MM.1S (cell line): ENCODE results near the gene TSHZ2.

Experiments
- DNase-seq: peaks from one replicate; pipeline ENCODE4 v3.0.0-alpha.2; 2015
- H2AFZ ChIP-seq: fragments of 300-600 bp; sonication (generic); 2 replicates; pipeline ENCODE4 v1.6.0; 2016; ENCODE audit warnings: antibody characterized with exemption, low read length
- H3F3A ChIP-seq: fragments of 300-600 bp; sonication (generic); 2 replicates; pipeline ENCODE4 v1.6.1; 2016; ENCODE audit warnings: mild to moderate bottlenecking, antibody characterized with exemption, low read length, moderate library complexity, mixed read lengths; ENCODE audit not compliant: insufficient read depth
- H3K27ac ChIP-seq: fragments of 300-600 bp; sonication (generic); 2 replicates; pipeline ENCODE4 v1.5.1; 2016; ENCODE audit warnings: mild to moderate bottlenecking, low read length
- H3K27me3 ChIP-seq: fragments of 300-600 bp; sonication (generic); replicated peaks from 2 replicates; pipeline ENCODE4 v1.6.0; 2016; ENCODE audit warnings: low read length; ENCODE audit not compliant: insufficient read depth
- H3K36me3 ChIP-seq: fragments of 300-600 bp; sonication (generic); replicated peaks from 2 replicates; pipeline ENCODE4 v1.6.1; 2016; ENCODE audit warnings: mild to moderate bottlenecking, low read length, mixed read lengths; ENCODE audit not compliant: insufficient read depth
- H3K4me1 ChIP-seq: fragments of 300-600 bp; sonication (generic); 2 replicates; pipeline ENCODE4 v1.6.1; 2016; ENCODE audit warnings: low read length, mixed read lengths
- H3K4me2 ChIP-seq: fragments of 300-600 bp; sonication (generic); 2 replicates; pipeline ENCODE4 v1.6.0; 2016; ENCODE audit warnings: low read depth, low read length
- H3K4me3 ChIP-seq: fragments of 300-600 bp; sonication (generic); 2 replicates; pipeline ENCODE4 v1.5.1; 2016; ENCODE audit warnings: low read length, mixed read lengths
- H3K79me2 ChIP-seq: fragments of 300-600 bp; sonication (generic); 2 replicates; pipeline ENCODE4 v1.6.1; 2016; ENCODE audit warnings: mixed run types, low read length, mixed read lengths
- H3K9ac ChIP-seq: fragments of 300-600 bp; sonication (generic); 2 replicates; pipeline ENCODE4 v1.6.1; 2016; ENCODE audit warnings: low read length, mixed read lengths
- H3K9me2 ChIP-seq: fragments of 300-600 bp; sonication (generic); replicated peaks from 2 replicates; pipeline ENCODE4 v1.6.1; 2016; ENCODE audit warnings: mild to moderate bottlenecking, low read length, mixed read lengths; ENCODE audit not compliant: insufficient read depth
- H3K9me3 ChIP-seq: fragments of 300-600 bp; sonication (generic); replicated peaks from 2 replicates; pipeline ENCODE4 v1.6.1; 2016; ENCODE audit warnings: mild to moderate bottlenecking, low read length, mixed read lengths; ENCODE audit not compliant: insufficient read depth
- H4K20me1 ChIP-seq: fragments of 300-600 bp; sonication (generic); 2 replicates; pipeline ENCODE4 v1.6.1; 2016; ENCODE audit warnings: mild to moderate bottlenecking, low read length, moderate library complexity, mixed read lengths; ENCODE audit not compliant: insufficient read depth
- CTCF ChIP-seq: fragments of 300-600 bp; sonication (generic); IDR thresholded peaks from 2 replicates; pipeline ENCODE4 v1.5.1; 2016; ENCODE audit warnings: antibody characterized with exemption, low read length, mixed read lengths
- EZH2 ChIP-seq: fragments of 300-600 bp; sonication (generic); optimal IDR thresholded peaks from 2 replicates; pipeline ENCODE3; 2017; ENCODE audit warnings: low read depth, mild to moderate bottlenecking, antibody characterized with exemption, low read length, mixed read lengths
- EZH2phosphoT487 ChIP-seq: fragments of 300-600 bp; sonication (generic); IDR thresholded peaks from 2 replicates; pipeline ENCODE4 v1.6.1; 2018; ENCODE audit warnings: antibody characterized with exemption, low read length

The TSHZ2 gene

GRCh38 chr20:53133125-53133524 lies 161.0 kb downstream of the TSHZ2 start:
- H3K9me3 ChIP-seq = no peaks in the 10 kb centered on the region
- H3K4me3 ChIP-seq = no peak overlapping the region
- H4K20me1 ChIP-seq = no peaks in the 10 kb centered on the region
- H3F3A ChIP-seq = peaks cover 6% of the 10 kb centered on the region
- H3K4me2 ChIP-seq = no peak overlapping the region
- peaks cover 10% of the 10 kb centered on the region for H3K4me1 ChIP-seq
- no peaks in the 10 kb centered on the region for H3K79me2 ChIP-seq
- no peaks in the 10 kb centered on the region for H3K27me3 ChIP-seq
- TF ChIP-seq CTCF = no peak
- TF ChIP-seq EZH2 = no peak
- TF ChIP-seq EZH2phosphoT487 = no peak
- DNase-seq = no peak
- H3K9ac ChIP-seq = no peak overlapping the region
- no peak overlapping the region for H2AFZ ChIP-seq
- no peak overlapping the region for H3K27ac ChIP-seq
- no peaks in the 10 kb centered on the region for H3K36me3 ChIP-seq
- H3K9me2 ChIP-seq = no peaks in the 10 kb centered on the region

- H2AFZ ChIP-seq = no peak overlapping the region
- no peak overlapping the region for H3K9ac ChIP-seq
- no peaks in the 10 kb centered on the region for H4K20me1 ChIP-seq
- no peak for DNase-seq
- H3K36me3 ChIP-seq = no peaks in the 10 kb centered on the region
- H3K27ac ChIP-seq = no peak overlapping the region
- no peaks in the 10 kb centered on the region for H3K9me2 ChIP-seq
- no peaks in the 10 kb centered on the region for H3K79me2 ChIP-seq
- TF ChIP-seq EZH2 = no peak
- TF ChIP-seq CTCF = no peak
- TF ChIP-seq EZH2phosphoT487 = no peak
- peaks cover 11% of the 10 kb centered on the region for H3F3A ChIP-seq
- no peaks in the 10 kb centered on the region for H3K9me3 ChIP-seq
- H3K4me1 ChIP-seq = peaks cover 15% of the 10 kb centered on the region
- no peak overlapping the region for H3K4me2 ChIP-seq
- H3K4me3 ChIP-seq = no peak overlapping the region
- H3K27me3 ChIP-seq = no peaks in the 10 kb centered on the region
These were observed 161.5 kb downstream of the TSHZ2 start for GRCh38 chr20:53133628-53134027.

GRCh38 chr20:53136473-53136872 lies 164.3 kb downstream of the TSHZ2 start:
- H3K9ac ChIP-seq = no peak overlapping the region
- no peaks in the 10 kb centered on the region for H4K20me1 ChIP-seq
- no peaks in the 10 kb centered on the region for H3K9me3 ChIP-seq
- H3K79me2 ChIP-seq = no peaks in the 10 kb centered on the region
- H3K4me2 ChIP-seq = no peak overlapping the region
- TF ChIP-seq CTCF = no peak
- TF ChIP-seq EZH2phosphoT487 = no peak
- TF ChIP-seq EZH2 = no peak
- peaks cover 25% of the 10 kb centered on the region for H3K4me1 ChIP-seq
- no peaks in the 10 kb centered on the region for H3K36me3 ChIP-seq
- no peak for DNase-seq
- H3K9me2 ChIP-seq = no peaks in the 10 kb centered on the region
- H3F3A ChIP-seq = peaks cover 20% of the 10 kb centered on the region
- H3K27ac ChIP-seq = no peak overlapping the region
- H3K27me3 ChIP-seq = no peaks in the 10 kb centered on the region
- no peak overlapping the region for H2AFZ ChIP-seq
- no peak overlapping the region for H3K4me3 ChIP-seq
